DND-41 (cell line): ENCODE data around the gene SLC16A10.

Experiments used
- ATAC-seq: fragments of 200-7000 bp; cut with Tn5 transposase; 3 replicates; pipeline ENCODE4 v1.9.1; 2021; ENCODE audit warnings: low read depth; ENCODE audit not compliant: insufficient read depth
- DNase-seq: peaks from one replicate; pipeline ENCODE4 v3.0.0-alpha.2; 2020
- H2AFZ ChIP-seq: 2 replicates; pipeline ENCODE4 v1.6.0; 2012; ENCODE audit warnings: low read depth, low read length
- H3K27ac ChIP-seq: 2 replicates; pipeline ENCODE4 v1.5.1; 2012; ENCODE audit warnings: low read length, inconsistent platforms
- H3K27me3 ChIP-seq: fragments of 200-600 bp; sonication (generic); 2 replicates; pipeline ENCODE4 v1.6.0; 2012; ENCODE audit warnings: low read length, mild to moderate bottlenecking, inconsistent platforms; ENCODE audit not compliant: insufficient read depth, poor library complexity
- H3K36me3 ChIP-seq: 2 replicates; pipeline ENCODE4 v1.5.1; 2012; ENCODE audit warnings: low read length, inconsistent platforms; ENCODE audit not compliant: insufficient read depth
- H3K4me1 ChIP-seq: 2 replicates; pipeline ENCODE4 v1.5.1; 2012; ENCODE audit warnings: mild to moderate bottlenecking, low read length; ENCODE audit not compliant: insufficient read depth
- H3K4me2 ChIP-seq: 2 replicates; pipeline ENCODE4 v1.6.0; 2012; ENCODE audit warnings: mild to moderate bottlenecking, moderate library complexity, low read length, inconsistent platforms; ENCODE audit not compliant: insufficient read depth
- H3K4me3 ChIP-seq, 2 experiments: fragments of 200-600 bp in 1 of 2; shearing (Covaris generic) in 1 of 2; 2 replicates each; pipeline ENCODE4 v1.5.1; 2012 to 2016; ENCODE audit warnings: inconsistent platforms in 2 of 2, low read length in 2 of 2, mild to moderate bottlenecking in 2 of 2, low read depth in 1 of 2, moderate library complexity in 1 of 2
- H3K79me2 ChIP-seq: 2 replicates; pipeline ENCODE4 v1.6.0; 2012; ENCODE audit warnings: low read length, inconsistent platforms; ENCODE audit not compliant: insufficient read depth
- H3K9ac ChIP-seq: 2 replicates; pipeline ENCODE4 v1.6.0; 2012; ENCODE audit warnings: low read depth, mild to moderate bottlenecking, inconsistent platforms, low read length, moderate library complexity
- H3K9me3 ChIP-seq: 2 replicates; pipeline ENCODE4 v1.5.1; 2012; ENCODE audit warnings: low read length, moderate library complexity, mild to moderate bottlenecking, inconsistent platforms; ENCODE audit not compliant: insufficient read depth, severe bottlenecking
- H4K20me1 ChIP-seq: 2 replicates; pipeline ENCODE4 v1.6.0; 2012; ENCODE audit warnings: low read length; ENCODE audit not compliant: insufficient read depth
- EZH2 ChIP-seq: IDR thresholded peaks from 3 replicates; pipeline ENCODE4 v1.6.1; 2012; ENCODE audit warnings: borderline replicate concordance, low read depth, mild to moderate bottlenecking, moderate library complexity, low read length, inconsistent platforms; ENCODE audit not compliant: severe bottlenecking
- TF ChIP-seq, protein P1 (sequence below): IDR thresholded peaks from 2 replicates; pipeline ENCODE4 v1.5.1; 2012; ENCODE audit warnings: borderline replicate concordance, low read length, moderate library complexity, mild to moderate bottlenecking; ENCODE audit not compliant: poor library complexity, severe bottlenecking; ENCODE audit errors: extremely low read depth

The SLC16A10 gene

DNA sequence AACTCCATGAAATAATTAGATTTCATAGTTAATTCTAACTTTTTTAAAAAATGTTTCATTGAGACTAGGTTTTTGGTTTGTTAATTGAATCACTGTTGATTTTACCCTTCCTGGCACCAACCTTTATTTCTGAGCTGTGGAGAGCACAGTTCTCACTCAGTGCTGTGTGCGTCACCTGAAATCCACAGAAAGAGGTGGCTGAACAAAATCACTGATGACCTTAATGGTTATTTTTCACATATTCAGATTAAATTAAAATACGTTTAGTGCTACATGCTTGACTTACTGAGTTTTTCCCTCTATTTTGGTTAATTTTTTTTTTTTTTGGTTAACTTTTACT, 89.4 kb downstream of the SLC16A10 start:
- Histone ChIP-seq H3K79me2 (no peaks in the 10 kb centered on the region), H3K27me3 (no peaks in the 10 kb centered on the region), H3K9me3 (no peaks in the 10 kb centered on the region), H4K20me1 (no peaks in the 10 kb centered on the region), H3K9ac (no peak overlapping the region), H3K36me3 (no peaks in the 10 kb centered on the region), H3K4me2 (no peak overlapping the region), H3K4me1 (peaks cover 18% of the 10 kb centered on the region), H3K27ac (no peak overlapping the region), H2AFZ (no peak overlapping the region), H3K4me3 (no peak overlapping the region)
- DNase-seq: no peak
- no peak for TF ChIP-seq EZH2
- TF ChIP-seq, protein P1, sequence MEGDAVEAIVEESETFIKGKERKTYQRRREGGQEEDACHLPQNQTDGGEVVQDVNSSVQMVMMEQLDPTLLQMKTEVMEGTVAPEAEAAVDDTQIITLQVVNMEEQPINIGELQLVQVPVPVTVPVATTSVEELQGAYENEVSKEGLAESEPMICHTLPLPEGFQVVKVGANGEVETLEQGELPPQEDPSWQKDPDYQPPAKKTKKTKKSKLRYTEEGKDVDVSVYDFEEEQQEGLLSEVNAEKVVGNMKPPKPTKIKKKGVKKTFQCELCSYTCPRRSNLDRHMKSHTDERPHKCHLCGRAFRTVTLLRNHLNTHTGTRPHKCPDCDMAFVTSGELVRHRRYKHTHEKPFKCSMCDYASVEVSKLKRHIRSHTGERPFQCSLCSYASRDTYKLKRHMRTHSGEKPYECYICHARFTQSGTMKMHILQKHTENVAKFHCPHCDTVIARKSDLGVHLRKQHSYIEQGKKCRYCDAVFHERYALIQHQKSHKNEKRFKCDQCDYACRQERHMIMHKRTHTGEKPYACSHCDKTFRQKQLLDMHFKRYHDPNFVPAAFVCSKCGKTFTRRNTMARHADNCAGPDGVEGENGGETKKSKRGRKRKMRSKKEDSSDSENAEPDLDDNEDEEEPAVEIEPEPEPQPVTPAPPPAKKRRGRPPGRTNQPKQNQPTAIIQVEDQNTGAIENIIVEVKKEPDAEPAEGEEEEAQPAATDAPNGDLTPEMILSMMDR: no peak
- ATAC-seq: no peak

DNA sequence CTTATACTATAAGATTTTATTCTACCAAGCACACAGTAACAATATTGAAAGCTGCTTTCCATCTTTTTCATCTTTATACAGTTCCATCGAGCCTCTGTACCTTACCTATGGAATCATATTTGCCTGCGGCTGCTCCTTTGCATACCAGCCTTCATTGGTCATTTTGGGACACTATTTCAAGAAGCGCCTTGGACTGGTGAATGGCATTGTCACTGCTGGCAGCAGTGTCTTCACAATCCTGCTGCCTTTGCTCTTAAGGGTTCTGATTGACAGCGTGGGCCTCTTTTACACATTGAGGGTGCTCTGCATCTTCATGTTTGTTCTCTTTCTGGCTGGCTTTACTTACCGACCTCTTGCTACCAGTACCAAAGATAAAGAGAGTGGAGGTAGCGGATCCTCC, 89.8 kb downstream of the SLC16A10 start:
- Histone ChIP-seq H3K4me1 (peaks cover 18% of the 10 kb centered on the region), H3K27ac (no peak overlapping the region), H3K4me3 (no peak overlapping the region), H4K20me1 (no peaks in the 10 kb centered on the region), H2AFZ (no peak overlapping the region), H3K9ac (no peak overlapping the region), H3K27me3 (no peaks in the 10 kb centered on the region), H3K4me2 (no peak overlapping the region), H3K9me3 (no peaks in the 10 kb centered on the region), H3K79me2 (no peaks in the 10 kb centered on the region), H3K36me3 (no peaks in the 10 kb centered on the region)
- no peak for DNase-seq
- no peak for TF ChIP-seq EZH2
- TF ChIP-seq, protein P1: no peak
- no peak for ATAC-seq

DNA sequence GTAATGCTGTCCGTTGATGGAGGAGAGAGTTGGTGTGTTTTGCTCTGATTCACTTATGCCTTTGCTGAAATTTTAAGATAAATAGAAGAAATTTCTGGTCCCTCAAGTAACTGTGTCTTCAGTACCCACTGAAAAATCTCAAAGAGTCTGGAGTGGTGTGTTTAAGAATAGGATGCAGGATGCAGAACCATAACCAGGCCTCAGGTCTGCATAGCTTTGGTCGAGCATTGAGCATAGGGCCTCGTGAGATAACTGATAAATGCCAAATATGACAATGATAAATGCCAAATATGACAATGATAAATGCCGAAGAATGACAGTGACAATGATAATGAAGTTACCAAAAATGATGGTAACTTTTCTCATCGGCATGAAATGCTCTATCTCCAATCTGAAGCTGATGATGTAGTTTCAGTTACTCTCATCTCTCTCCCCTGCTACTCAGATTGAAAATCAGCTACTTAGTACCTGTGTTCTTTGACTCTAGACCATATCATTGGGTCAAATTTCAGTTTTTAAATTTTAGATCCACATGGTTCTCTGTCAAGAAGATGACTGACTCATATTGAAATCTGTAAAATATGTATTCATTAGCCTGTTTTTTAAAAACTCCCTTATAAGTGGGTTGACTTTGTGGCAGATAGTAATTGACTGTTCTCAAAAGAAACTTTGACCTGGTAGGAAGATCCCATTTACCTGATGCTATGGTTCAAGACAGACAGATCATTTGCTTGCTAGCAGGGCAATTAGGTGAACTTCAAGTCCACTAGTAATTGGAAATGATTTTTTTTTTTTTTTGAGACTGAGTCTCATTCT, 96.6 kb downstream of the SLC16A10 start:
- H3K9ac ChIP-seq: no peak overlapping the region
- no peak overlapping the region for H2AFZ ChIP-seq
- H3K4me1 ChIP-seq: no peaks in the 10 kb centered on the region
- H3K4me2 ChIP-seq: no peak overlapping the region
- DNase-seq (no peak), ATAC-seq (no peak)
- H3K4me3 ChIP-seq: no peak overlapping the region
- no peaks in the 10 kb centered on the region for H3K36me3 ChIP-seq
- H3K79me2 ChIP-seq: no peaks in the 10 kb centered on the region
- TF ChIP-seq, protein P1: no peak
- TF ChIP-seq EZH2: no peak
- no peaks in the 10 kb centered on the region for H3K27me3 ChIP-seq
- no peaks in the 10 kb centered on the region for H3K9me3 ChIP-seq
- H4K20me1 ChIP-seq: no peaks in the 10 kb centered on the region
- H3K27ac ChIP-seq: no peak overlapping the region
